Measurements from ENCODE around the gene FERMT3.
A peak's percentile ranks its signal among the peaks of the same experiment; 100 is the strongest.

The FERMT3 gene

GRCh38 chr11:64249563-64250414 lies 43.3 kb downstream of the FERMT3 start:
- DNase-seq = no peak

GRCh38 chr11:64250415-64251015 lies 44.0 kb downstream of the FERMT3 start:
- no peak for DNase-seq

DNA sequence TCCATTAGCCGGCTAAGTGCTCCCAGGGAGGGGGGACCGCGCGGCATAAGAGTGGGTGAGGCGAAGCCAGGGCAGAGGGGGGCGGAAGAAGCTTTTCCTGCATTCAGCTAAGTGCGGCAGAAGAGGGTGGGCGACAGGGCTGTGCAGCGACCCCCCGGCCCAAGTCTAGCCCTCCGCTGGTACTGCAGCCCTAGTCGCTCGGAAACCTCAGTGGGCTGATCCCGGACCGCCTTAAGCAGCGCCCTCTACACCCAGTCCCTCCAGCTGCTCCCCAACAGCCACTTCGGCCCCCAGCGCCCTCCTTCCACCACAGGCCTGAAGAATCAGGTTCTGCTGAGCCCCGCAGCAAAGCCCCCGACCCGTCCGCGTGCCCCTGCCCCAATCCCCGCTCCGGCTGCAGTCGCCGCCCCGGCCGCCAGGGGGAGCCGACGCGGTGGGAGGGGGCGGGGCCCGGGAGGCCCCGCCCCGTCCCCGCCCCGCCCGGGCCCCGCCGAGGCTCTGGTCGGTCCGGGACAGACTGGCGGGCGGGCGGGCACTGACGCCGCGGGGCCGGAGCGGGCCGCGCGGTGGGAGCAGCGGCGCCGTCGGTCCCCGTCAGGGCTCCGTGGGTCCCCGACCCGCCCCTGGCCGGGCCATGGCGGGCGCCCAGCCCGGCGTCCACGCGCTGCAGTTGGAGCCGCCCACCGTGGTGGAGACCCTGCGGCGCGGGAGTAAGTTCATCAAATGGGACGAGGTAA lies 44.7 kb downstream of the FERMT3 start, which contains the start of gene PLCB3:
Gene PLCB3 (plus strand): TSS at position 515 of the 737 bp plus-strand sequence. CDS start 120 bp downstream, at position 635.
- peak; percentile 49 for DNase-seq

DNA sequence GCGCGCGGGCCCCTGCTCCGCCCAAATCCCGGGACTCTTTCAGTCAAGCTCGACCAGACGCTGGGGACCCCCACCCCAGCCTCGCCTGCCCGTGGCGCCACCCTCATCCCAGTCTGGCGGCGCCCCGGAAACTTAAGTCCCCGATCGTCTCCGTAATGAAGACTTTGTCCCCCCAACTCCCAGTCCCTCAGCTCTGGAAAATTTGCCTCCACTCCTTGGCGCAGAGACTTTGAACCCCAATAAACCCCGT lies 45.2 kb downstream of the FERMT3 start:
- DNase-seq = no peak

DNA sequence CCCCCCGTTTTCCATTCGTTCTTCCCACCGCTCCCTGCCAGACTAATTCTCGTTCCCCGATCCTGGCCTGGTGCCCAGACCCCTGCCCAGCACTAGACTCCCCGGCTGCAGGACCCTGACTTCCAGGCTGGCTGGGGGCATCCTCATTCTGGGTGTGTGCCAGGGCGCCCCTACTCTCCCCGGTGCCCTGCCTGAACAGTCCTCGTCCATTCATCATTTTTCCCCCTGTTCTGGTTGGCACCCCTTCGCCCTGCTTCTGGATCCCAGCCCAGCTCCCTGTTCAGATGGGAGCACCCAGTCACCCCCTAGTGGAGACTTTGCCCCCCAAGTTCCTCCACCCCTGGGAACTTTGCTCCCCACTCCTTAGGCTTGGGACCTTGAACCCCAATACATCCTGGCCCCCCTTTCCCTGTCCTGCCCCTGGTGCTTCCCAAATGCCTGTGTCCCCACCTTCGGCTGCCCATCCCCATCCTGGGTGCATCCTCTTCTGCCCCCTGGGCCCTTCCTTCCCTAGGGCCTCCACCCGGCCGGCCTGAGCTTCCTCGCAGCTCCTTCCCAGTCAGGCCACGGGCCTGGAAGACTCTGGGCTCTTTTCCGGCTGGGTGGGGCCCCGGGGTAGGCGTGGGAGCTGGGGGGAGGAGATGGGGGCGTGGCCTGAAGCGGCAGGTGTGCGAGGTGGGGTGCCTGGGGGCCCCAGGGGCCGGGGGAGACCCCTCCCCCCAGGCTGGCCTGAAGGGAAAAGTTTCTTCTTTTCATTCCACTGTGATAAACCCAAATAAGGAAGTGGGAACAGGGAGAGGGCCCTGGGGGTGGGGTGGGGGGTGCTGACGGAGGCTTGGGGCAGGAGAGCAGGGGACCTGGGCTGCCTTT lies 45.7 kb downstream of the FERMT3 start:
- peak; percentile 44 for DNase-seq

GRCh38 chr11:64253043-64253442 lies 46.5 kb downstream of the FERMT3 start:
- no peak for DNase-seq

- DNase-seq = peak; percentile 37
These were observed 47.0 kb downstream of the FERMT3 start for GRCh38 chr11:64253481-64253880.

DNA sequence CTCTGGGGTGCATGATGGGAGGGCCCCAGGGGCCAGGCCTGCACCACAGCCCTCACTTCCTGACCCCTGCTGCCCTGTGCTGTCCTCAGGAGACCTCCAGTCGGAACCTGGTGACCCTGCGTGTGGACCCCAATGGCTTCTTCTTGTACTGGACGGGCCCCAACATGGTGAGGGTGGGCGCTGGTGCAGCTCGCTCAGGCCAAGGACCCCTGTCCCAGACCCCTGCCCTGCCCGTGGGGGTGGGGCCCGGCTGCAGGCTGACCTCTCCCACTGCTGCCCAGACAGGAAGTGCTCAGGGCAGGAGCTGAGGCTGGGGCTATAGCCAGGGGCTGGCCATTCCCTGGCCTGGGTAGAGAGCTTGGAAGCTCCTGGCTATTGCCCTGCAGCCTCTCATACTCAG lies 47.8 kb downstream of the FERMT3 start:
- DNase-seq = no peak

DNA sequence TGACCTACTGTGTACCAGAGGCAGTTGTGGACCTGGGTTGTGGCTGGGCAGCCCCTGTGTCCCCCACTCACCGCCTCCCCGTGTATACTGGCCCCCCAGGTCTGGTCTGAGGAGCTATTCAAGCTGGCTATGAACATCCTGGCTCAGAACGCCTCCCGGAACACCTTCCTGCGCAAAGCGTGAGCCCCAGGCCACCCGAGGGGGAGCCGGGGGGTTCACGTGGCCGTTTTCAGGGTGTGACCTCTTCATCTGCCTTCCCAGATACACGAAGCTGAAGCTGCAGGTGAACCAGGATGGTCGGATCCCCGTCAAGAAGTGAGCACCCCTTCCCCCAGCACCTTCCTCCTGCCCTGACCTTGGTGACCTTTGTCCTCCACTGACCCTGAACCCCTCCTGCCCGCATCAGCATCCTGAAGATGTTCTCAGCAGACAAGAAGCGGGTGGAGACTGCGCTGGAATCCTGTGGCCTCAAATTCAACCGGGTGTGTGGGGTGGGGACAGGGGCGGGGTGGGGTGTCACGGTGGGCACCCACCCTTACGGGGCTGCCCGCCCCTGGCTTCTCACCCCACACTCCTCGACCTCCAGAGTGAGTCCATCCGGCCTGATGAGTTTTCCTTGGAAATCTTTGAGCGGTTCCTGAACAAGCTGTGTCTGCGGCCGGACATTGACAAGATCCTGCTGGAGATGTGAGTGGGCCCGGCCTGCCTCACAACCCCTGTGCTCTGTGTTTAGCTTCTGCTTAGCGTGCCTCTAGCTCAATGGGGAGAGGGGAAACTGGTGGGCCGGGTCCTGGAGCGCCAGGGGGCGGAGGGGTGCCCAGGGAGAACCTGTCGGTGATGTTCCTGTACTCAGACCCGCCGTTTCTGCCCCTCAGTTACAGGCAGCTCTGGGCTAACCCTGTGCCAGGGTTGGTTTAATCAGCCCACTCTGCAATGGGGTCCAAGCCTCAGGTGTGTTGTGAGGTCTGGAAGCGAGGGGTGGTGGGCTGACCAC lies 48.9 kb downstream of the FERMT3 start:
- no peak for DNase-seq

GRCh38 chr11:64256300-64256699 lies 49.8 kb downstream of the FERMT3 start:
- no peak for DNase-seq

GRCh38 chr11:64258356-64258755 lies 51.8 kb downstream of the FERMT3 start:
- DNase-seq = no peak

- no peak for DNase-seq
These were observed 52.5 kb downstream of the FERMT3 start for GRCh38 chr11:64258946-64259532.

GRCh38 chr11:64259533-64260067 lies 53.1 kb downstream of the FERMT3 start:
- no peak for DNase-seq

- DNase-seq = no peak
These were observed 53.7 kb downstream of the FERMT3 start for GRCh38 chr11:64260147-64260708.

DNA sequence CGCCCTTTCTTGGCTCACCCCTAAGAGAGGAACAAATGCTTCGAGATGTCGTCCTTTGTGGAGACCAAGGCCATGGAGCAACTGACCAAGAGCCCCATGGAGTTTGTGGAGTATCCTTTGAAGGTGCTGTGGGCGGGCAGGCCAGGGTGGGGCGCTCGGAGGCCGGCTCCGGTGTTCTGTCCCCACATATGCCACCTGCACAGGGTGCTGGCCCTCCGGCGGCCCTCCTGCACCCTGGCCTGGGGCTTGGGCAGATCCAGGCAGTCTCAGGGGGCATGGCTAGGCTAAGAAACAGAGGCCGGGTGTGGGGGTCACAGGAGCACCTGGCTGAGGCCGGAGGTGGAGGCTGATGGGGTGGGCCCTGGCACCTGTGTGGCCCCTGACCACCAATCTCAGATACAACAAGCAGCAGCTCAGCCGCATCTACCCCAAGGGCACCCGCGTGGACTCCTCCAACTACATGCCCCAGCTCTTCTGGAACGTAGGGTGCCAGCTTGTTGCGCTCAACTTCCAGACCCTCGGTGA lies 55.1 kb downstream of the FERMT3 start:
- no peak for DNase-seq

DNA sequence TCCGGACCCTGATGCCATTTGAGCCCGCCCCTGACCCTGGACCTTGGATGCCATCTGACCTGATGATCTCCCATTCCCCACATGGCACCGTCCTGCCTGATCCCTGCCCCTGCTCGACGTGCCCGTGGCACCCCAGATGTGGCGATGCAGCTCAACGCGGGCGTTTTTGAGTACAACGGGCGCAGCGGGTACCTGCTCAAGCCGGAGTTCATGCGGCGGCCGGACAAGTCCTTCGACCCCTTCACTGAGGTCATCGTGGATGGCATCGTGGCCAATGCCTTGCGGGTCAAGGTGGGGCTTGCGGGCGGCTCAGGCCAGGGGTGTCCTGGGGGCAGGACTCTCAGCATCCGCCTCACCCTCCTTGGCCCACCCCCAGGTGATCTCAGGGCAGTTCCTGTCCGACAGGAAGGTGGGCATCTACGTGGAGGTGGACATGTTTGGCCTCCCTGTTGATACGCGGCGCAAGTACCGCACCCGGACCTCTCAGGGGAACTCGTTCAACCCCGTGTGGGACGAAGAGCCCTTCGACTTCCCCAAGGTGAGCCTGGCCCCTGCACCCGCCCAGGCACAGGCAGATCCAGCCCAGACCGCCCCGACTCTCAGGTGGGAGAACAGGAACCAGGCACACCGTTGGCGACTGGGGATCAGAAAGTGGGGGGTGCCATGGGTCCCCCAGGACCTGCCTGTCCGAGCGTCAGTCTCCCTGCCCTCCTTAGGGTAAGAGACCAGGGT lies 55.9 kb downstream of the FERMT3 start:
- no peak for DNase-seq

- peak; percentile 36 for DNase-seq
These were observed 56.8 kb downstream of the FERMT3 start for GRCh38 chr11:64263021-64263946.

DNA sequence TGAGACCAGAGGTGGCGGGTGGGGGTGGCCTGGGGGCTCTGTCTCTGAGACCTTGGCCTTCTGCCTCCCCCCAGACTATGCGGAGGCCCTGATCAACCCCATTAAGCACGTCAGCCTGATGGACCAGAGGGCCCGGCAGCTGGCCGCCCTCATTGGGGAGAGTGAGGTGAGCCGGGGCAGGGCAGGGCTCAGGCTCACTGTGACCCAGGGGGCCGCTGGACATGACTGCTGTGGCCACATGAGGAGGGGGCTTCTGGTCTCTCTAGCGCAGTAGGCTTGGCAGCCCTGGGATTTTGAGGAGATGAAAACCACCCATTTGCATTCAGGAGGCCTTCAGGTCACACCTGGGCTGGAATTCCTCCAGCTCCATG lies 57.4 kb downstream of the FERMT3 start:
- DNase-seq = no peak

Data from fibroblast of skin of back (primary cell).